Coronary artery (tissue), 2 donors: ENCODE measurements around the gene CDCA3.
A peak's percentile ranks its signal among the peaks of the same experiment; 100 is the strongest.

ENCODE experiments used
- DNase-seq: peaks from one replicate; pipeline ENCODE4 v3.0.0-alpha.2; 2017; ENCODE audit warnings: low spot score
- H3K27ac ChIP-seq, 2 donors: fragments of 200-600 bp; sonication (generic); one replicate each; pipeline ENCODE4 v1.5.1; 2016 to 2019
- H3K4me3 ChIP-seq: fragments of 200-600 bp; sonication (generic); 2 replicates; pipeline ENCODE4 v1.5.1; 2016; ENCODE audit warnings: mild to moderate bottlenecking, moderate library complexity
- CTCF ChIP-seq: fragments of 200-600 bp; sonication (generic); IDR thresholded peaks from one replicate; pipeline ENCODE4 v1.5.1; 2019; ENCODE audit warnings: antibody characterized with exemption

Gene CDCA3

GRCh38 chr12:6854036-6854435, 3.0 kb upstream of the CDCA3 start:
- no peak for TF ChIP-seq CTCF
- no peak overlapping the region for H3K4me3 ChIP-seq
- no peak for DNase-seq
- peak overlapping the region; percentile 60 to 92 for H3K27ac ChIP-seq

- DNase-seq: no peak
- peak overlapping the region; percentile 60 to 92 for H3K27ac ChIP-seq
- H3K4me3 ChIP-seq: peak overlapping the region; percentile 91
- TF ChIP-seq CTCF: no peak
These were observed 2.5 kb upstream of the CDCA3 start for GRCh38 chr12:6853626-6854025.

GRCh38 chr12:6852651-6853354, 1.7 kb upstream of the CDCA3 start:
- Histone ChIP-seq H3K4me3 (peak overlapping the region; percentile 91), H3K27ac (peak overlapping the region; percentile 60 to 92)
- DNase-seq: peak; percentile 88
- no peak for TF ChIP-seq CTCF

- Histone ChIP-seq H3K27ac (peak within 1 kb of the TSS; percentile 92 to 93), H3K4me3 (peak within 1 kb of the TSS; percentile 91)
- TF ChIP-seq CTCF: no peak
- peak; percentile 100 for DNase-seq
These were observed 1.0 kb upstream of the CDCA3 start, which contains the start of gene USP5 for GRCh38 chr12:6851921-6852650. TSS of gene USP5 (plus strand) at chr12:6852150. CDS start at chr12:6852180, 30 bp downstream.

GRCh38 chr12:6850796-6851152, 312 bp downstream of the CDCA3 start:
- Histone ChIP-seq H3K27ac (peak overlapping the region; percentile 92 to 93), H3K4me3 (peak overlapping the region; percentile 91)
- TF ChIP-seq CTCF: no peak
- DNase-seq: no peak

- DNase-seq: no peak
- Histone ChIP-seq H3K27ac (no peak overlapping the region), H3K4me3 (no peak overlapping the region)
- TF ChIP-seq CTCF: no peak
These were observed 1.0 kb downstream of the CDCA3 start for GRCh38 chr12:6849976-6850560.
